OCI-M2 (cell line): ENCODE measurements around the gene ACHE.
A peak's percentile ranks its signal among the peaks of the same experiment; 100 is the strongest.

Experiments used
- DNase-seq: peaks from one replicate; lab custom pipeline; 2025; ENCODE audit not compliant: unreplicated experiment; lab: John Stamatoyannopoulos, UW

ACHE gene

DNA sequence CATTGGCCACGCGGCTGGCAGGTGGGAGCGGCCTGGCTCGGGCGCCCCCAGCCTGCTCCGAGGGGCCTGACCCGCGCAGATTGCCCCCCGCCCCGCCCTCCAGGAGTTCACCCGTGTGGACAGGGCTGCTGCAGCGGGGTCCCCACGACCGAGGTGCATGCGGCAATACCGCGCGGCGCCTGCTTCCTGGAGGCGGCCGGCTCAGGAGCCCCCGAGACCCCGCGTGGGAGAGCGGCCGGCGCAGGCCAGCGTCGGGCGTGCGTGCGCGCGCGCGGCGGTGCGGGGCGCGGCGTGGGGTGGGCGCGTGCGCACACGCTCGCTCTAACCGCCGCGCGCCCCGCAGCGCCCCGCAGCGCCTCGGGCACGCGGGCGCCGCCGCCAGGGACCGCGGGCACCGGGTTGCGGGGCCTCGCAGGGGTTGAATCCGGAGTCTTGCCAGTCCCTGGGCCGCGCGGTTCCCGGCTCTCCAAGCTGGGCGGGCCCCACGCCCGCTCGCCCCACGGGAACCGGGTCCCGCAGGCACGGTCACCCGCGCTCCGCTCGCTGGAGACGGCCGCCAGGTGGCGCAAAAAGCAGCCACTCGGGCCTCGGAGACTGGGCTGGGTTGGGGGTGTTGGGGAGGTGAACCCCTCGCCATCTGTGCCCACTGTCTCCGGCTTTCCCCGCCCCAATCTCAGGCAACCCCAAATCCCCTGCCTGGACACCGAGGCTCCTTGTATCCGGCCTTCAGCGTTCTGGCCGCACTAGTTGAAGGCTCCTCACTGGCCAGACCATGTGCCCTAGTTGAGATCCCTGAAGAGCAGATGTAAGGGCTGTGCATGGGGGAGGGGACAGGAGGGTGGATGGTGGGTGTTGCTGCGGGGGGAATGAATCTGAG is 1.3 kb upstream of the ACHE start:
- DNase-seq: no peak

DNA sequence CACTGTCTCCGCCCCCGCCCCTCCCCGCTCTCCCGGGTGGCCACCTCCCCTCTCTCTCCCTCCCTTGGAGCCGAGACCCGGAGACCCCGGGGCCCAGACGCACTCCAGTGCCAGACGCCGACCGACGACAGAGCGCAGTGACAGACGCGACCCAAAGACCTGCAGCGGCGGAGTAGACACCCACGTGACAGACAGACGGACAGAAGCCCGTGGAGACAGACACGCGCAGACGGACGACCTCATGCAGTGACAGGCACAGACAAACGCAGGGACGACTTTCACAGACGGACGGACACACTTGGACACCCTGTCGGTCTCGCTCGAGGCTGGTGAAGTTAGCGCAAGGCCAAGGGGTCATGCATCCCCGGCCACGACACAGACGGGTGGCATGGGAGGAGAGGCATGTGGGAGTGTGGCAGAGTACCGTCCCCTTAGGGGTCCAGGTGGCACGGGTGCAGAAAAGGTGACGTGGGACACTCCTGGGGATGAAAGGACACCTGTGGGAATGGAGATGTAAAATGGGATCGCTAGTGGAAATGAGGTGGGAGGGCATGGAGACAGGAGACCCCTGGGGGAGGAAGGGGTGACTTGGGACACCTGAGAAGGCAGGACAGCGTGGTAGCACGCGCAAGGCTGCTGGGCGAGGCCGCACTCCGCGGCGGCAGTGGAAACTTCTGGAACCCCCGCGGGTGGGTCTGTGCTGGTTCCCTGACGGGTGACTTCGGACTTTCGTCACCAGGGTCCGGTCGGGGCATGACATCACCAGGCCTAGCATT is 456 bp upstream of the ACHE start:
- no peak for DNase-seq

DNA sequence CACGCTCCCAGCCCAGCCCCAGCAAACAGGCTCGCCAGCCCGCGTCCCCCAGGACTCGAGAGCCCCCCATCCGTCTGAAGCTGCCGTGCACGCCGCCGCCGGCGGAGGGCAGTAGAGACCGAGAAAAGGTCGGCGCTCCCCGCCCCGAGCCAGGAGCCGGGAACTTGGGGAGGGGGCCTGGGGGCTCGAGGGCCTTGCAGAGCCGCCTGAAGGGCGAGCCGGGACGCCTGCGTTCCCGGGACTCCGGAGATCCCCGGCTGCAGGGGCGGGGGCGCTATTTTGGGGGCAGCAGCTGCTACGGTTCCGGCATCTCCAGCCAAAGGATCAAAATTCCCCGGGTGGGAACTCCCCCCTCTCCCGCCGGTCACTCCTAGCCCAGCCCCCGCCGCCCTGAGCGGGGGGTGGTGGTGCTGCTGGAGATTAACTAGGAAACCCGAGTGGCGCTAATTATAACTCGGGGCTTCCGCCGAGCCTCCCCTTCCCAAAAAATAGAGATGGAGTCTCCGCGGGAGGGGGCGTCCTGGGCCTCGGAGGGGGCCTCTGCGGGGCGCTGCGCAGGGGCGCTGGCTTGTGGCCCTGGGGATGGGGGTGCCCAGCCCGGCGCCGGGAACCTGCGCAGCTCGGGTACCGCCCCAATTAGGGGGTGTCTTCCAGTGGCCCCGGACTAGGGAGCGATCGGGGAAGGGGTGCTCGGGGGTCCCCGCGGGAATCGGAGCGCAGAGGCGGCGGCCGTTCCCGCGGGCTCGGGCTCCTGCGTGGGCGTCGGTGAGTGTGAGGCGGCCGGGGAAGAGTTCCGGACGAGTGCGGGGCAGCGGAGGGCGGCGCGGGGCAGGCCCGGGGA is 608 bp downstream of the ACHE start:
- DNase-seq: no peak

DNA sequence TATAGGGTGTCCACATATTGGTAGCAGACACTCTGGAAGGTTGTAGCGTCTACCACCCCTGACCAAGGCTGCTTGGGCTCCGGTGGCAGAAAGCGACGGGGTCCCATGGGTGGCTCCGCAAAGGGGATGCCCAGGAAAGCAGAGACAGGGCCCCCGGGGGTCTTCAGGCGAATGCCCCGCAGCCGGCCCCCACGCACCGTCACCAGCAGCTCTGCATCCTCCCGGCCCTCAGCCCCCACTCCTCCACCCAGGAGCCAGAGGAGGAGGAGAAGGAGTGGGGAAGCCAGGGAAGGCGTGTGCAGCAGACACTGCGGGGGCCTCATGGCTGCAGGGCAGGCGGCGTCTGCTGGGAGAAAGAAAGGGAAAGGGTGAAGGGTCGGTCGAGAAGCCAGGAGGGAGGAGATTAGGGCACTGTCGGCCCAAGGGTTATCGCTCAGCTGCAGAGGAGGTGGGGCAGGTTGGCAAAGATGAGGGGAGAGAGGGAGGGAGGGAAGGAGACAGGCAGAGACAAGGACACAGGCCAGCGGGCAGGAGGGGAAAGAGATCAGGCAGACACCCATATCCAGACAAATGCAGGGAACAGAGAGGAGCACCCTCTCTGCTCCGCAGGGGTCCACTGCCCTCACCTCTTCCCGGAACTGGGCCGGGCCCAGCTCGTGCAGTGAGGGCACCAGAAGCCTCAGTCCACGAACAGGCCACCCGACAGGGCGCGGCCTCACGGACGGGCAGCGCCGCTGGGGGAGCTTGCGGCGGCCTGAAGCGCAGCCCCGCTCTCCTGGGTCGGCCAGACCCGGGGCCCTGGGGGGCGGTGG is 1.6 kb downstream of the ACHE start:
- peak; percentile 41 for DNase-seq

- no peak for DNase-seq
Observed at GRCh38 chr7:100893318-100893895, 2.3 kb downstream of the ACHE start.

- no peak for DNase-seq
Observed at GRCh38 chr7:100892364-100893317, 3.0 kb downstream of the ACHE start.

DNA sequence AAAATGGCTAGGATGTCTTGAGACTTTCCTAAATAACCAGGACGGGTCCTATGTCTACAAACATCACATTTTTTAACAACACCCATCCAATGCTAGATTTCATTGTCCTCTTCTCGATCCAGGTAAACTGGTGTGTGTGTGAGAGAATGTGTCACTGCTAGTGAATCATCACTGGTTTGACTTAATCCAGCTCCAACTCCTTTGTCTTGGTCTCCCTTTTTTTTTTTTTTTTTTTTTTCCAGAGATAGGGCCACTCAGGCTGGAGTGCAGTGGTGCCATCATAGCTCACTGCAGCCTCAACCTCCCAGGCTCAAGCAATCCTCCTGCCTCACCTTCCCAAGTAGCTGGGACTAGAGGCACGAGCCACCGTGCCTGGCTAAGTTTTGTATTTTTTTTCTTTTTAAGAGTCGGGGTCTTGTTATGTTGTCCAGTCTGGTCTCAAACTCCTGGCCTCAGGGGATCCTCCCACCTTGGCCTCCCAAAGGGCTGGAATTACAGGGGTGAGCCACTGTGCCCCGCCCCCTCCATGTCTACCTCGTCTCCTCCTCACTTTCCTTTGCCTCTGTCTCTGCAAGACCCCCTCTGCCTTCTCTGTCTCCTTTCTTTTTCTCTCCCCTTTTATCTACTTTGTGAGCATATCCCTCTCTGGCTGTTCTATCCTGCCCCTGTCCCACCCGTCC is 4.0 kb downstream of the ACHE start:
- no peak for DNase-seq

DNA sequence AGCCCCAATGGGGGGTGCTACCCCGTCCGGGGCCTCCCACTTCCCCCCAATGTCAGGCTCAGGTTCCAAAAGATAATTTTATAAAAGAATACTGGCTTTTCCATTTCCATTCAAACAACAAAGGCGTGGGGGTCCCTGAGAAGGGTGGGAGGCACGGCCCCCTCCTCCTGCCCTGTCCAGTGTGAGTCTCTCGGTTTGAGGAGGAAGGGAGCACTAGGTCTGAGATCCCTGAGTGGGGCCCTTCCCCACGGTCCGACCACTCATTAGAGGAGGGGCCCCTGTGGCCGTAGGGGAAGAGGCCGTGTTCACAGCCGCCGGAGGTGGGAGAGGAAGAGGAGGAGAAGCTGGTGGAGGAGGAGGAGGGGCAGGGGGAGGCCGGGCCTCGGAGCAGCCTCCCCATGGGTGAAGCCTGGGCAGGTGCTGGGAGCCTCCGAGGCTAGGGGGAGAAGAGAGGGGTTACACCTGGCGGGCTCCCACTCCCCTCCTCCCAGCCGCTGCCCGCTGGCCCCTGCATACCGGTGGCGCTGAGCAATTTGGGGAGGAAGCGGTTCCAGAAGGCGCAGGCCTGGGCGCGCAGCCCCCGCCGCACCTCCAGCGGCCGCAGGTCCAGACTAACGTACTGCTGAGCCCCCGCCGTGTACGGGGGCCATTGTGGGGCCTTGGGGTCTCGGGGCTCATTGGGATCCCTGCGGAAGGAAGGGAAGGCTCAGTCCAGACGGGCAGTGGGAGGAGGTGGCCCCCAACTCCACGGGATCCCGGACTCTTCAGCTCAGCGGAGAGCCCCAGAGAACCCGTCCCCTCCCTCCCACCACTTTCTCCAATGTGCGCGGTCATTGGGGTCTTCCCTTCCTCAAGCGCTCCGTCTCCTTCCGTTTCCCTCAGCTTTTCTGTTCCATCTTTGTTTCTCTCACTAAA is 4.8 kb downstream of the ACHE start:
- no peak for DNase-seq

DNA sequence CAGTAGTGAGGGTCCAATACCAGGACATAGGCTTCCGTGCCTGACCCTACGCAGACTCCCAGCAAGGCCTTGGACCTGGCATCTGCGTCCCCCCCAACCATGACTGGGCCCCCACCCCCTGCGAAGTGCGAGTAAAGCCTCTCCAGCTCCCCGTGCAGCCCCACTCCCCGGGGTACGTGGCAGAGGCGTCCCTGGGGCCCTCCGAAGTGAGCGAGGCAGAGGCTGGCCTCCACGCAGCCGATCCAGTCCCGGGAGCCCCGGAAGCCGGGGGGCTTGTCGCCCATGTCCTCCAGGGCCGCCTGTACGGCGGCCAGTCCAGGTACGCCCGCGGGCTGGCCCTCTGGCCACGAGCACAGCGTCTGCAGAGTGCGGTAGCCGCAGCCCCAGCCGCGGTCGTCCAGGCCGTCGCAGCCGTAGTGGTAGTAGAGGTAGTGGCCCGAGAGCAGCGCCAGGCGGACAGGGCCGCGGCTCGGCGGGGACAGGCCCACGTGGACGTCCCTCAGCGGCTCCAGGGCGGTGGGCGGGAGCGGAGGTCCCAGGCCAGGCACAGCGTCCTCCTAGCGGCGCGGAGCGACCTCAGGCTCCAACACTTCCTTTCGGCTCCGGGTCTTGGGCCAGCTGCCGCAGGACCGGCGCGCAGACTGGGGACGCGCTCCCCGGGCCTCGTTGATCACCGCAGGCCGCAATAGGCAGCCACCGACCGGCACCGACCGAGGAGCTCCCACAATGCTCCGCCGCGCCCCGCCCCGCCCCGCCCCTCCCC is 6.5 kb downstream of the ACHE start, which contains the start of gene UFSP1:
Gene UFSP1, minus strand, starts transcription at position 728 of the 763 bp plus-strand sequence. Its CDS starts 444 bp downstream, at position 284.
- DNase-seq: no peak

GRCh38 chr7:100888291-100888987 is 7.2 kb downstream of the ACHE start:
- no peak for DNase-seq

DNA sequence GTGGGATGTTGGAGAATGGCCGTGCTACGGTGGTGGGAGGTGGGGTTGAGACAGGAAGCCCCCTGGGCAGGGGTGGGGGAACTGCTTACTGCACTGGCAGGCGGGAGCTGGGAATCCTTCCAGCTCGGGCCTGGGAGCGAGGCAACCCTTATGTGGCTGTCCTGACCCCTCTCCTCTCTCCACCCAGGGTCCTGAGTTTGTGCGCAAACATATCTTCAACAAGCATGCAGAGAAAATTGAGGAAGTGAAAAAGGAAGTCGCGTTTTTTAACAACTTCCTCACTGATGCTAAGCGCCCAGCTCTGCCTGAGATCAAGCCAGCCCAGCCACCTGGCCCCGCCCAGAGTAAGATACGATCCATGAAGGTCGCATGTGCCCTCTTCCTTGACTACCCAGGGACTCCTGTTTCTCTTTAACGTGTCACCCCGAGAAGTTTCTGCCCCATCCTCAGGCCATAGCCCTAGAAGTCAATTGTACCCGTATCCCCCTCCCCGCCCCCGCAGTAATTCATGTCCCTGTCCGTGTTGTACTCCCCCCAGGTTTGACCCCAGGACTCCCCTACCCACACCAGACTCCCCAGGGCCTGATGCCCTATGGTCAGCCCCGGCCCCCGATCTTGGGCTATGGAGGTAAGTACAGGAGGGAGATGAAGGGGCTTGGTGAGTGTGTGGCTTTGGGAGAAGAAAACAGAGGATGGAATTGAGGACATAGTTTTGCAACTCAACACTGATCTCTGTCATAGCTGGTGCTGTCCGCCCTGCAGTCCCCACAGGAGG is 8.0 kb downstream of the ACHE start:
- DNase-seq: peak; percentile 28

GRCh38 chr7:100886936-100887515 is 8.7 kb downstream of the ACHE start:
- no peak for DNase-seq

DNA sequence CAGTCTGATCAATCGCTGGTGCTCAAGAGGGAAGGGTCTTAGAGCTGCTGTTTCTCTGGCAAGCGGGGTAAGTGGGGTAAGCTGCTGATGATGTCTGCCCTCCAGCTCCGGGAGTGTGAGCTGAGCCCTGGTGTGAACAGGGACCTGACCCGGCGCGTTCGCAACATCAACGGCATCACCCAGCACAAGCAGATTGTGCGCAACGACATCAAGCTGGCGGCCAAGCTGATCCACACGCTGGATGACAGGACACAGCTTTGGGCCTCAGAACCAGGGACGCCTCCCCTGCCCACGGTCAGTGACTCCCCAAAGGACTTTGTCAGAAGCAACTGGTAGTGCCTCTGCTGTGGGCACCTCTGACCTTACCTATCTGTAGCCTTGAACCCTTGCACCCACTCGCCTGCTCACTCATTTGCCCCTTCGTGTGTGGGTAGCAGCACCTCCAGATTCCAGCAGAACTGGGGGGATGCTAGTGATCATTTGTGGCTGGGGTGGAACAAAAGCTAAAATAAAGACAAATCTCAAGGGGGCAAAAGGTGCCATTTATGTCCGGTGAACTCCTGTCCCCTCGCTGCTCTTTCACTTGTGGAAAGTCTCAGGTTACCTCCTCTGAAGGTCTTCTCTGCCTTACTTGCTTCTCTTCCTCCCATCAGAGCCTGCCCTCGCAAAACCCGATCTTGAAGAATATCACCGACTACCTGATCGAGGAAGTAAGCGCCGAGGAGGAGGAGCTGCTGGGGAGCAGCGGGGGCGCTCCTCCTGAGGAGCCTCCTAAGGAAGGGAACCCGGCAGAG is 9.3 kb downstream of the ACHE start:
- DNase-seq: no peak
